ENCODE measurements around the gene KCNMA1. TPM values are rescaled to one million over a fixed set of nuclear protein-coding genes. Genes with fewer than 3 reads are reported as not detected.

KCNMA1 gene
- total RNA-seq, 1 donor from 2014 or later = 95.5 TPM

- Mint-ChIP-seq H3K4me1 (ENCODE audit: unreplicated experiment) (peaks cover 6% of the 10 kb centered on the region), H3K27me3 (ENCODE audit: unreplicated experiment) (no peaks in the 10 kb centered on the region), H3K27ac (ENCODE audit: unreplicated experiment) (no peak overlapping the region), H3K9me3 (ENCODE audit: unreplicated experiment) (no peaks in the 10 kb centered on the region), H3K36me3 (ENCODE audit: unreplicated experiment) (peaks cover 2% of the 10 kb centered on the region), H3K4me3 (ENCODE audit: unreplicated experiment) (no peak overlapping the region)
- TF ChIP-seq CTCF (IDR thresholded peaks at IDR 0.05) = no peak
- no peak for DNase-seq (ENCODE audit: extremely low spot score, unreplicated experiment)
Measured at GRCh38 chr10:77444041-77444440, 193.6 kb downstream of the KCNMA1 start.

- TF ChIP-seq CTCF (IDR thresholded peaks at IDR 0.05) = no peak
- DNase-seq (ENCODE audit: extremely low spot score, unreplicated experiment) = no peak
- peaks cover 2% of the 10 kb centered on the region for H3K36me3 Mint-ChIP-seq (ENCODE audit: unreplicated experiment)
- H3K4me3 Mint-ChIP-seq (ENCODE audit: unreplicated experiment) = no peak overlapping the region
- H3K27me3 Mint-ChIP-seq (ENCODE audit: unreplicated experiment) = no peaks in the 10 kb centered on the region
- H3K9me3 Mint-ChIP-seq (ENCODE audit: unreplicated experiment) = no peaks in the 10 kb centered on the region
- H3K4me1 Mint-ChIP-seq (ENCODE audit: unreplicated experiment) = peaks cover 6% of the 10 kb centered on the region
- H3K27ac Mint-ChIP-seq (ENCODE audit: unreplicated experiment) = no peak overlapping the region
Measured at GRCh38 chr10:77442699-77443189, 194.9 kb downstream of the KCNMA1 start.

GRCh38 chr10:77441353-77442166 lies 196.0 kb downstream of the KCNMA1 start:
- no peaks in the 10 kb centered on the region for H3K27me3 Mint-ChIP-seq (ENCODE audit: unreplicated experiment)
- no peaks in the 10 kb centered on the region for H3K36me3 Mint-ChIP-seq (ENCODE audit: unreplicated experiment)
- H3K4me1 Mint-ChIP-seq (ENCODE audit: unreplicated experiment) = peaks cover 6% of the 10 kb centered on the region
- no peak overlapping the region for H3K27ac Mint-ChIP-seq (ENCODE audit: unreplicated experiment)
- H3K4me3 Mint-ChIP-seq (ENCODE audit: unreplicated experiment) = no peak overlapping the region
- DNase-seq (ENCODE audit: extremely low spot score, unreplicated experiment) = no peak
- no peak for TF ChIP-seq CTCF (IDR thresholded peaks at IDR 0.05)
- H3K9me3 Mint-ChIP-seq (ENCODE audit: unreplicated experiment) = no peaks in the 10 kb centered on the region

GRCh38 chr10:77436257-77436975 lies 201.2 kb downstream of the KCNMA1 start:
- H3K9me3 Mint-ChIP-seq (ENCODE audit: unreplicated experiment) = no peaks in the 10 kb centered on the region
- TF ChIP-seq CTCF (IDR thresholded peaks at IDR 0.05) = no peak
- no peaks in the 10 kb centered on the region for H3K36me3 Mint-ChIP-seq (ENCODE audit: unreplicated experiment)
- peaks cover 15% of the 10 kb centered on the region for H3K4me1 Mint-ChIP-seq (ENCODE audit: unreplicated experiment)
- no peak for DNase-seq (ENCODE audit: extremely low spot score, unreplicated experiment)
- H3K4me3 Mint-ChIP-seq (ENCODE audit: unreplicated experiment) = no peak overlapping the region
- no peaks in the 10 kb centered on the region for H3K27me3 Mint-ChIP-seq (ENCODE audit: unreplicated experiment)
- no peak overlapping the region for H3K27ac Mint-ChIP-seq (ENCODE audit: unreplicated experiment)

GRCh38 chr10:77433546-77433945 lies 204.1 kb downstream of the KCNMA1 start:
- no peak for DNase-seq (ENCODE audit: extremely low spot score, unreplicated experiment)
- H3K36me3 Mint-ChIP-seq (ENCODE audit: unreplicated experiment) = no peaks in the 10 kb centered on the region
- H3K27me3 Mint-ChIP-seq (ENCODE audit: unreplicated experiment) = no peaks in the 10 kb centered on the region
- H3K4me3 Mint-ChIP-seq (ENCODE audit: unreplicated experiment) = no peak overlapping the region
- TF ChIP-seq CTCF (IDR thresholded peaks at IDR 0.05) = no peak
- H3K4me1 Mint-ChIP-seq (ENCODE audit: unreplicated experiment) = peaks cover 23% of the 10 kb centered on the region
- H3K9me3 Mint-ChIP-seq (ENCODE audit: unreplicated experiment) = no peaks in the 10 kb centered on the region
- H3K27ac Mint-ChIP-seq (ENCODE audit: unreplicated experiment) = no peak overlapping the region

Measured in osteocyte (in vitro differentiated cells).